ENCODE results near the gene MREG.

Gene MREG

GRCh38 chr2:215912299-215912842, 101.0 kb downstream of the MREG start:
- no peak for TF ChIP-seq JUND (IDR thresholded peaks at IDR 0.05; ENCODE audit: low read depth)
- in situ Hi-C loops (cut with HindIII; ENCODE audit: low pct_unique_long_range_greater_than_20kb, low sequenced_read_pairs) = no loop called here
- no peak for DNase-seq (ENCODE audit: low read depth in 1 of 2, low spot score in 1 of 2)

- DNase-seq (ENCODE audit: low read depth in 1 of 2, low spot score in 1 of 2) = no peak
- in situ Hi-C loops (cut with HindIII; ENCODE audit: low pct_unique_long_range_greater_than_20kb, low sequenced_read_pairs) = no loop called here
- no peak for TF ChIP-seq JUND (IDR thresholded peaks at IDR 0.05; ENCODE audit: low read depth)
Measured at GRCh38 chr2:215911301-215912085, 101.9 kb downstream of the MREG start.

GRCh38 chr2:215910180-215910579, 103.2 kb downstream of the MREG start:
- in situ Hi-C loops (cut with HindIII; ENCODE audit: low pct_unique_long_range_greater_than_20kb, low sequenced_read_pairs) = no loop called here
- no peak for TF ChIP-seq JUND (IDR thresholded peaks at IDR 0.05; ENCODE audit: low read depth)
- DNase-seq (ENCODE audit: low read depth in 1 of 2, low spot score in 1 of 2) = no peak

GRCh38 chr2:215907147-215907546, 106.2 kb downstream of the MREG start:
- in situ Hi-C loops (cut with HindIII; ENCODE audit: low pct_unique_long_range_greater_than_20kb, low sequenced_read_pairs) = no loop called here
- no peak for DNase-seq (ENCODE audit: low read depth in 1 of 2, low spot score in 1 of 2)
- TF ChIP-seq JUND (IDR thresholded peaks at IDR 0.05; ENCODE audit: low read depth) = no peak

- in situ Hi-C loops (cut with HindIII; ENCODE audit: low pct_unique_long_range_greater_than_20kb, low sequenced_read_pairs) = no loop called here
Measured at GRCh38 chr2:215906458-215906857, 106.9 kb downstream of the MREG start.

GRCh38 chr2:215905691-215906090, 107.7 kb downstream of the MREG start:
- DNase-seq (ENCODE audit: low read depth in 1 of 2, low spot score in 1 of 2) = no peak
- in situ Hi-C loops (cut with HindIII; ENCODE audit: low pct_unique_long_range_greater_than_20kb, low sequenced_read_pairs) = no loop called here
- TF ChIP-seq JUND (IDR thresholded peaks at IDR 0.05; ENCODE audit: low read depth) = no peak

More at GRCh38 chr2:215906458-215906857, 106.9 kb downstream of the MREG start:
- TF ChIP-seq JUND (IDR thresholded peaks at IDR 0.05; ENCODE audit: low read depth) = no peak
- no peak for DNase-seq (ENCODE audit: low read depth in 1 of 2, low spot score in 1 of 2)

GRCh38 chr2:215904101-215904500, 109.2 kb downstream of the MREG start:
- no peak for TF ChIP-seq JUND (IDR thresholded peaks at IDR 0.05; ENCODE audit: low read depth)
- DNase-seq (ENCODE audit: low read depth in 1 of 2, low spot score in 1 of 2) = no peak
- in situ Hi-C loops (cut with HindIII; ENCODE audit: low pct_unique_long_range_greater_than_20kb, low sequenced_read_pairs) = no loop called here

GRCh38 chr2:215903203-215903602, 110.1 kb downstream of the MREG start:
- no peak for DNase-seq (ENCODE audit: low read depth in 1 of 2, low spot score in 1 of 2)
- TF ChIP-seq JUND (IDR thresholded peaks at IDR 0.05; ENCODE audit: low read depth) = no peak
- in situ Hi-C loops (cut with HindIII; ENCODE audit: low pct_unique_long_range_greater_than_20kb, low sequenced_read_pairs) = no loop called here

GRCh38 chr2:215901796-215902195, 111.6 kb downstream of the MREG start:
- no peak for TF ChIP-seq JUND (IDR thresholded peaks at IDR 0.05; ENCODE audit: low read depth)
- in situ Hi-C loops (cut with HindIII; ENCODE audit: low pct_unique_long_range_greater_than_20kb, low sequenced_read_pairs) = no loop called here
- no peak for DNase-seq (ENCODE audit: low read depth in 1 of 2, low spot score in 1 of 2)

GRCh38 chr2:215900843-215901242, 112.5 kb downstream of the MREG start:
- in situ Hi-C loops (cut with HindIII; ENCODE audit: low pct_unique_long_range_greater_than_20kb, low sequenced_read_pairs) = no loop called here

GRCh38 chr2:215900203-215900611, 113.1 kb downstream of the MREG start:
- in situ Hi-C loops (cut with HindIII; ENCODE audit: low pct_unique_long_range_greater_than_20kb, low sequenced_read_pairs) = no loop called here
- no peak for TF ChIP-seq JUND (IDR thresholded peaks at IDR 0.05; ENCODE audit: low read depth)
- no peak for DNase-seq (ENCODE audit: low read depth in 1 of 2, low spot score in 1 of 2)

More at GRCh38 chr2:215900843-215901242, 112.5 kb downstream of the MREG start:
- TF ChIP-seq JUND (IDR thresholded peaks at IDR 0.05; ENCODE audit: low read depth) = no peak
- DNase-seq (ENCODE audit: low read depth in 1 of 2, low spot score in 1 of 2) = no peak

GRCh38 chr2:215899141-215900074, 113.9 kb downstream of the MREG start:
- TF ChIP-seq JUND (IDR thresholded peaks at IDR 0.05; ENCODE audit: low read depth) = no peak
- no peak for DNase-seq (ENCODE audit: low read depth in 1 of 2, low spot score in 1 of 2)
- in situ Hi-C loops (cut with HindIII; ENCODE audit: low pct_unique_long_range_greater_than_20kb, low sequenced_read_pairs) = no loop called here

GRCh38 chr2:215898363-215898762, 115.0 kb downstream of the MREG start:
- in situ Hi-C loops (cut with HindIII; ENCODE audit: low pct_unique_long_range_greater_than_20kb, low sequenced_read_pairs) = no loop called here
- DNase-seq (ENCODE audit: low read depth in 1 of 2, low spot score in 1 of 2) = no peak
- no peak for TF ChIP-seq JUND (IDR thresholded peaks at IDR 0.05; ENCODE audit: low read depth)

Measured in T47D (cell line).